ENCODE data around the gene GPR15.

GPR15 gene

GRCh38 chr3:98532275-98532637 lies 478 bp downstream of the GPR15 start:
- FAIRE-seq, result no peak

- FAIRE-seq, result no peak
These were observed 1.2 kb downstream of the GPR15 start for GRCh38 chr3:98532709-98533571.

- FAIRE-seq, result no peak
These were observed 2.4 kb downstream of the GPR15 start for GRCh38 chr3:98534168-98534567.

- no peak for FAIRE-seq
These were observed 3.0 kb downstream of the GPR15 start for GRCh38 chr3:98534734-98535133.

- no peak for FAIRE-seq
These were observed 4.8 kb downstream of the GPR15 start for GRCh38 chr3:98536456-98537017.

GRCh38 chr3:98540346-98540745 lies 8.6 kb downstream of the GPR15 start:
- FAIRE-seq, result no peak

- FAIRE-seq, result no peak
These were observed 9.9 kb downstream of the GPR15 start for GRCh38 chr3:98541695-98542094.

GRCh38 chr3:98542623-98543022 lies 10.8 kb downstream of the GPR15 start:
- no peak for FAIRE-seq

- no peak for FAIRE-seq
These were observed 14.2 kb downstream of the GPR15 start for GRCh38 chr3:98545940-98546339.

GRCh38 chr3:98548544-98548943 lies 16.8 kb downstream of the GPR15 start:
- FAIRE-seq, result no peak

GRCh38 chr3:98550833-98551232 lies 19.1 kb downstream of the GPR15 start:
- FAIRE-seq, result no peak

GRCh38 chr3:98551236-98551635 lies 19.5 kb downstream of the GPR15 start:
- no peak for FAIRE-seq

GRCh38 chr3:98551754-98552153 lies 20.0 kb downstream of the GPR15 start:
- no peak for FAIRE-seq

GRCh38 chr3:98552232-98553020 lies 20.6 kb downstream of the GPR15 start:
- FAIRE-seq, result no peak

- FAIRE-seq, result no peak
These were observed 21.3 kb downstream of the GPR15 start for GRCh38 chr3:98553021-98553563.

- no peak for FAIRE-seq
These were observed 22.0 kb downstream of the GPR15 start for GRCh38 chr3:98553753-98554152.

GRCh38 chr3:98554580-98554979 lies 22.8 kb downstream of the GPR15 start:
- no peak for FAIRE-seq

- FAIRE-seq, result no peak
These were observed 23.2 kb downstream of the GPR15 start for GRCh38 chr3:98555025-98555379.

GRCh38 chr3:98556164-98557130 lies 24.7 kb downstream of the GPR15 start:
- FAIRE-seq, result no peak

- no peak for FAIRE-seq
These were observed 25.7 kb downstream of the GPR15 start for GRCh38 chr3:98557324-98558010.

- no peak for FAIRE-seq
These were observed 26.5 kb downstream of the GPR15 start for GRCh38 chr3:98558100-98558827.
